ENCODE results near the gene NPL.

The NPL gene

GRCh38 chr1:182789138-182790076, at the start of gene NPL:
Gene NPL, plus strand, starts transcription at chr1:182789773. Its CDS starts 4,599 bp downstream, at chr1:182794372.
- DNase-seq = peak; percentile 83 to 91

- DNase-seq = no peak
Observed at GRCh38 chr1:182740120-182740519, 49.5 kb upstream of the NPL start.

GRCh38 chr1:182742780-182743179, 46.8 kb upstream of the NPL start:
- no peak for DNase-seq

DNA sequence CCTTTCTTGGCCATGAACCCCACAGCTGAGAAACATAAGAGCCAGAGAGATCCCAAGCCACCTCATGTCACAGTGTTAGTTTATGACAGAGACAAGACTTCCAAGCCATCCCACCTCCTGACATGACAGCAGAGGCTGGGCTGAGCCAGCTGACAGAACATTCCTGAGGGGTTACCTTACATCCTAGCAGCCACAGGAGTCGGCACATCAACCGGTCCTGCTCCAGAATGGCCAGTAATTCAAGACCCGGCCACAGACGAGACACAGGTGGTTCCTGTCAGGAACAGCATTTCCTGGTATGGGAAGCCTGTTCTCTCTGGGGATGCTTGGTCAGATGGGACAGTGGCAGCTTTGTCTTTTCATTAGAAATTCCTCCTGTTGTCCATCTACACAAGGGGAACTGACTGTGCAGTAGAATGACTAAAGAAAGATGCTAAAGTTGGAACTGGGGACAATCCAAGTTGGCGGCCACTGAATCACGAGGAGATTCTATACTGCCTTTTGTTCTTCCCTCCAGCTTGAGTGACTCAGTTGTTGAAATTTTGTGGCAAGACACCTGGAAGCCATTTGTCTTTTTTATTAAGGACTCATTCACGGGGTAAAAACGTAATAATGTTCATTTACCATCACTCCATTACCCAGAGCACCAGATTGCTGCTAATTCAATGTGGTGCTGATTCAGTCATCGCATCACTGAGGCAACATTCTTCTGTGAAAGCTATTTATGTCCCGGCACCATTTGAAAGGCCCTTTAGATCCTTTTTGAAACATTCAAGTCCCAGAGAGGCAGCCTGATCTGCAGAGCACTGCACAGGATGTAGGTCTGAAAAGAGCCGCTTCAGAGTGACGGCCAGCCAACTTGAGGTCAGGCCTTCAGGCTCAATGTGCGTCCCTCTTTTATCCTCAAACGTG, 37.2 kb upstream of the NPL start:
- no peak for DNase-seq

GRCh38 chr1:182754087-182754486, 35.5 kb upstream of the NPL start:
- DNase-seq = no peak

- DNase-seq = no peak
Observed at GRCh38 chr1:182754543-182755314, 34.8 kb upstream of the NPL start.

- no peak for DNase-seq
Observed at GRCh38 chr1:182755632-182756031, 33.9 kb upstream of the NPL start.

- DNase-seq = no peak
Observed at GRCh38 chr1:182756423-182756822, 33.1 kb upstream of the NPL start.

GRCh38 chr1:182761396-182762395, 27.9 kb upstream of the NPL start:
- DNase-seq = no peak

GRCh38 chr1:182762536-182762935, 27.0 kb upstream of the NPL start:
- DNase-seq = no peak

DNA sequence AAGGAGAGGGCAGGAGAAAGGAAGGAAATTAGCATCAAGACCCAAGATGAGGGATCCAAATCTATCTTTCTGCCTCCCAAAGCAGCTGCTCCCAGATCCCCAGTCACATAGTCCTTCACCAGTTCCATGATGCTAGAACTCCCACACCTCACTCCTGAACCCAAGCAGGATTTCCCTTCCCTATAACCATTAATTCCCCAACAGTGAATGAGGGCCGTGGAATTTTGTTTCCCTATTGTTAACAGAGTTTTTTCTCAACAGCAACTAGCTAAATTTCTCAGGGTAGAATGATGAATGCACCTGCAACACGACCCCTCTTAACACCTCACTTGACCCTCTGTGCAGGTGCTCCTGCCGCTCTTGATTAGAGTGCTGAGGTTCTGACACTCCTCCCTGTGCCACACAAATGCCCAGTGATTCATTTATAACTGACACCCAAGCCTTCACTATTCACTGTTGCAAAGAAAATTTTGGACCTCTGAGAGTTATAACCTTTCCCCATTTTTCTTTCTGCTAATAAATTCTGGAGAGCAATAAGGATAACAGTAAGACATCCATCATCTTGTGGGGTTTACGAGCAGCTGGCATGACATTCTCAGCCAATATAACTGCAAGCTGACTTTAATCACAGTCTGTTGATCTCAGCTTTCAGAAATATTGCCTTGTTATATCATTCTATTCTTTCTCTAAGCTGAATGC, 25.4 kb upstream of the NPL start:
- no peak for DNase-seq

DNA sequence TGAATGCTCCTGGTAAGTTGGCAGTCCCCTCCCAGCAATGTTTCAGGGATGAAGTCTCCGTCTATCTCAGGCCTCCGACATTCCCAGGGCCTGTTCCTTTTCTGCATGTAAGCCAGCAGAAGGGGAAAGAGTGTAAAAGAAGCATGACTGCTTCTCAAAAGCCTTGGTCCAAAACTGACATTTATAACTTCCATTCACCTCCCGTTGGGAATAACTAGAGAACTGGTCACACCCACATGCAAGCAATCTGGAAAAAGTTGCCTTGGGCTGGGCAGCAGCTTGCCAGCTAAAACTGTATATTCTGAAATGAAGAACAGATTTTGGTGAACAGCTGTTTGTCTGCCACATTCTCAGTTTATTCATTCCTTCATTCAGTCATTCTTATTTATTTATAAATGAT, 24.2 kb upstream of the NPL start:
- DNase-seq = no peak

DNA sequence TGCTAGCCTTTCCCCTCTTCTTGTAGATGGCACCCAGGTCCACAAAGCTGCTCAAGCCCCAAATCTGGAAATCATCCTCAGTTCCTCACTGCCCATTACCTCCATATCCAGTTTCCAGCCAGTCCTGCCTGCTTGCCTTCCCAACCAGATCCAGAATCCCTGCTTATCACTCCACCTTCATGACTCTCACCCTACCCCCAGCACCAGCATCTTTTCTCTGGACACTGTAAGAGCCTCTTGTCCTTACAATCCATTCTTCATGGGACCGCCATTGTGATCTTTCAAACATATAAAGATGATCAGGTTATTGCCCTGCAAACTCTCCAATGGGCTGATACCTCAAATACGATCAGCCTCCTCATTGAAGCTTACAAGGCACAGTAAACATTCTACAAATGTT, 23.5 kb upstream of the NPL start:
- no peak for DNase-seq

DNA sequence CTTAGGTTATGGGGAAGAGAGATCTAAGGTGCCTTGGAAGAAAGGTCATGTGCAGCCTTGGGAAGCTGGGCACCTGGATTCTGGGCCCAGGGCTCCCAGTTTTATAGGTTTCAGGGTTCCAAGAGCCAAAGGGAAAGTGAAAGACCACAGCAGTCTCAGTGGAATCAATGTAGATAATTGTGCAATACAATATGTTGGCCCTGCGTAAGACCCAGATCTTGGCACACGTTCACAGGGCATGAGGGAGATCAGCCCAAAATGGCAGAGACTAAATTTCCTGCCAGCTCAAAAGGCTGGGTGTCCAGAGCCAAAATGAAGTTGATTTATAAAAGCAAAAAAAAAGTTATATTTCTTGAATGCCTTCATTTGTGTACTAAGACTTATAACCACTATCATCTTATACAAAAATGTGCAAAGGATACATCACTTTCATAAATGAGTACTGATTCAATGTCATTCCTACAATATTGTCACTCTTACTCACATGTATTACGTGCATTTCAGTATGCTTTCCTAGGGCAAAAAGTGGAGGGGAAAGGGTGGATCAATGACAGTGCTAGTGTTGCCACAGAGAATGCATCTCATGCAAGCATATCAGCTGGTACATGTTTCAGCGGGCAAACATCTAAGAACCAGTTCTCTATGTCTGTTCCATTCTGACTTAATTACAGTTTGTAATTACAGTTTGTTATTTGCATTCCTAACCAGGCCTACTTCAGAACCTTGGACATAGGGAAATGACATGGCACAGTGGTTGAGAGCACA, 22.5 kb upstream of the NPL start:
- DNase-seq = no peak

DNA sequence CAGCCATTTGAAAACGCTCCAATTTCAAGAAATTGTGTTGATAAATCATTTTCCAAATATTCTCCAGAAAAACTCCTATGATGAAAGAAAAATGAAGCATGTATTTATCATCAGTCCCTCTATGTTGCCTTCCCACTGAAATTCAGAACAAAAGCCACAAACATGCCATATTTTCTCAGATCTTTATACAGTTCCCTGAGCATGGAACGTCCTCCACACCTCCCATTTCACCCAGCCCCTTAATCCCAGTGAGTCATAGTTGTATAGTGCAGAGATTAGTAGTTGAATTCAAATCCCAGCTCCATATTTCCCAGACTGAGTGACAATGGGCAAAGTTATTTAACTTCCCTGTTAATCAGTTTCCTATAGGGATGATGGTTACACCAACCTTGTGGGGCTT, 20.6 kb upstream of the NPL start:
- DNase-seq = no peak

DNA sequence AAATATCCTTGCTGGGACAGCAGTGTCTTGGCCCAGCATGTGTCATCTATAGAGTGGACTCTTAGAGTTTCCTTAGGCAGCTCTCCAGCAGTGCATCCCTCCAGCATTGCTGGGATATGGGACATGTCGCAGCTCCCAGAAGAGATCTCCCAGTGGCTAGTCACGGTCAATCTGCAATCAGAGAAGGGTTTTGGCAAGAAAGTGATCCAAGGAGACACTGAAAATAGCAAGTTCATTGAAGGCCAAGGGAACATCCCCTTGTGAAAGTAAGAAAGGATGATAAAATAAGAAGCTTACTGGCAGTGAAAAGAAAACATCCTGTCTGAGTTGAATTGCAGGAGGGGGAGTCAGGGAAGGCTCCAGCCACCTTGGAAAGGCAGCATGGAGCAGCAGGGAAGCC, 19.3 kb upstream of the NPL start:
- no peak for DNase-seq

DNA sequence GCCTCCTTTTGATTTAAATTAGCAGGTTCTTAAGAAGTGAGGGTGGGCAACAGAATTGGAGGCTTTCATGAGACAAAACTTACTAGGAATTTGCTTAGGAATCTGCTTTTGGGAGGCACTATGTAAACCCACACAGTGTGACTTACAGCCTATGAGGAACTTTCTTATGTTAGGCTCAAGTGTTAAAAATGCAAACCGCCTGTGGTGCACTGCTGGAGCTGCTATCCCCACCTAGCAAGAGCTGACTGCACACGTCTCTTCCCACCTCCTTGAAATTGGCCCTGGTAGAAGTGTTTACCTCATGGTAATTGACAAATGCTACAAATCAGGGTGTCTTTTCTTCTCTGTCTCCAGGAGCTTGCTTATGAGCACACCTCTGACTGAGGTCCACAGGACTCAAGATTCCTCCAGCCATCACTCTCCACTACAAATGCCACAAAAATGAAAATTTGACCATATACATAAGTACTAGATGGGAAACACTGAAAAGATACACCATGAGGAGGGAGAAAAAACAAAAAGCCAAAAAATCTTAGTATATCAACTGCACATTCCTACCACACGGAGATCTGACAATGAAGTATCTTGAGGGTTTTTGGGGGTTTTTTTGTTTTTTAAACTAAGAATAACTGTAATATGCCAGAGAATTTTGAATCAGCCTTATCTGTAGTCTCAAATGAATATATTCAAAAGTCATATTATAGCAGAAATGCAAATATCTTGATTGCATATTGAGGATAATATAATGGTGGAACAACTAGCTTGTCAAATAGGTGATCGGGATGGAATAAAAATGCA, 18.2 kb upstream of the NPL start:
- DNase-seq = no peak

- DNase-seq = no peak
Observed at GRCh38 chr1:182777386-182777785, 12.2 kb upstream of the NPL start.

- no peak for DNase-seq
Observed at GRCh38 chr1:182778862-182779261, 10.7 kb upstream of the NPL start.
